A673 (cell line): ENCODE measurements around the gene KRTAP13-3.

ENCODE experiments used
- CTCF ChIP-seq: fragments of 300-800, 200-600 bp; sonication (generic); conservative IDR thresholded peaks from 2 replicates; pipeline ENCODE4 v1.5.1; 2017; ENCODE audit warnings: low read depth, mild to moderate bottlenecking, antibody characterized with exemption, low read length, moderate library complexity, mixed read lengths
- EZH2 ChIP-seq: fragments of 200-600 bp; sonication (generic); IDR thresholded peaks from 2 replicates; pipeline ENCODE4 v1.6.1; 2017; ENCODE audit warnings: borderline replicate concordance, low read depth, mild to moderate bottlenecking, mixed read lengths, antibody characterized with exemption, low read length; ENCODE audit not compliant: poor library complexity, severe bottlenecking

- no peak for TF ChIP-seq EZH2
- TF ChIP-seq CTCF: peak; percentile 75
Measured at GRCh38 chr21:30434033-30434631, 8.4 kb upstream of the KRTAP13-3 start.
